ENCODE data around the gene CNST. TPM values are rescaled to one million over a fixed set of nuclear protein-coding genes. Genes with fewer than 3 reads are reported as not detected.

CNST gene
- total RNA-seq, 1 donor from 2014 or later: 25.6 TPM

GRCh38 chr1:246537887-246538286, 28.4 kb upstream of the CNST start:
- no peaks in the 10 kb centered on the region for H3K9me3 ChIP-seq (ENCODE audit: low read depth)
- H3K27me3 ChIP-seq: no peaks in the 10 kb centered on the region
- no peak overlapping the region for H3K27ac ChIP-seq
- H3K4me1 ChIP-seq: peaks cover 7% of the 10 kb centered on the region
- no peaks in the 10 kb centered on the region for H4K20me1 ChIP-seq (ENCODE audit: low read depth)
- no peak for DNase-seq (ENCODE audit: low spot score)
- no peak overlapping the region for H2AFZ ChIP-seq (replicated peaks)
- H3F3A ChIP-seq (ENCODE audit: low read depth): no peaks in the 10 kb centered on the region
- peaks cover 4% of the 10 kb centered on the region for H3K36me3 Mint-ChIP-seq
- no peaks in the 10 kb centered on the region for H3K4me1 Mint-ChIP-seq
- H3K27ac Mint-ChIP-seq: no peak overlapping the region
- no peak overlapping the region for H3K4me3 ChIP-seq
- peaks cover 2% of the 10 kb centered on the region for H3K27me3 Mint-ChIP-seq (ENCODE audit: insufficient read depth, low read depth)
- no peaks in the 10 kb centered on the region for H3K9me3 Mint-ChIP-seq
- no peak overlapping the region for H3K4me2 ChIP-seq
- no peak overlapping the region for H3K9ac ChIP-seq
- H3K79me2 ChIP-seq (ENCODE audit: low read depth): no peaks in the 10 kb centered on the region
- no peak for TF ChIP-seq EZH2phosphoT487 (IDR thresholded peaks at IDR 0.05)
- TF ChIP-seq EZH2 (IDR thresholded peaks at IDR 0.05): no peak
- no peak for TF ChIP-seq CTCF (IDR thresholded peaks at IDR 0.05)
- H3K4me3 Mint-ChIP-seq: no peak overlapping the region
- no peaks in the 10 kb centered on the region for H3K36me3 ChIP-seq

GRCh38 chr1:246540738-246541491, 25.3 kb upstream of the CNST start:
- Histone ChIP-seq H3K4me3 (no peak overlapping the region), H4K20me1 (ENCODE audit: low read depth) (no peaks in the 10 kb centered on the region), H3K4me2 (no peak overlapping the region), H3K36me3 (peaks cover 4% of the 10 kb centered on the region), H3K9ac (no peak overlapping the region), H3F3A (ENCODE audit: low read depth) (no peaks in the 10 kb centered on the region), H3K4me1 (no peaks in the 10 kb centered on the region), H3K9me3 (ENCODE audit: low read depth) (no peaks in the 10 kb centered on the region), H3K27ac (no peak overlapping the region), H2AFZ (replicated peaks) (no peak overlapping the region), H3K79me2 (ENCODE audit: low read depth) (no peaks in the 10 kb centered on the region), H3K27me3 (no peaks in the 10 kb centered on the region)
- no peak for TF ChIP-seq CTCF (IDR thresholded peaks at IDR 0.05)
- no peak for TF ChIP-seq EZH2 (IDR thresholded peaks at IDR 0.05)
- no peak for TF ChIP-seq EZH2phosphoT487 (IDR thresholded peaks at IDR 0.05)
- no peaks in the 10 kb centered on the region for H3K9me3 Mint-ChIP-seq
- H3K4me1 Mint-ChIP-seq: no peaks in the 10 kb centered on the region
- no peak overlapping the region for H3K4me3 Mint-ChIP-seq
- H3K27me3 Mint-ChIP-seq (ENCODE audit: insufficient read depth, low read depth): peaks cover 2% of the 10 kb centered on the region
- no peak for DNase-seq (ENCODE audit: low spot score)
- H3K36me3 Mint-ChIP-seq: peaks cover 13% of the 10 kb centered on the region
- H3K27ac Mint-ChIP-seq: no peak overlapping the region

DNA sequence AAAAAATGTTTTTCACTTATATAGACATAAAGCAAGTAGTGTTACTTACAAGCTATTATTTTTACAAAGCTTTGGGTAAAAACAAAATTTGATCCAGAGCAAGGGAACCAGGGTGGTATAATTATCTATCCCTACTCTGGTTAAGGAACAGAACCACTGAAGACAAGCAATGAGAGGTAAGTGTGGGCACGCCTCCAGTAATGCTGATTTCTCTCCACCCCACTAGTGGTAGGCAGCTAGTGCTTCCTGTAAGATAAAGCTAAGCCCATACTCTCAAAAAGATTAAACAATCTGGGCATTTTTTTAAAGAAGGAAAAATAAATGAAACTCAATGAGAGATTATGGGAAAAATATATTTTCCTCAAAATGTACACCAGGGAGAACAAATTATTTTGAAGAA, 22.3 kb upstream of the CNST start:
- Mint-ChIP-seq H3K4me3 (no peak overlapping the region), H3K36me3 (peaks cover 13% of the 10 kb centered on the region), H3K4me1 (no peaks in the 10 kb centered on the region), H3K27me3 (ENCODE audit: insufficient read depth, low read depth) (no peaks in the 10 kb centered on the region), H3K27ac (no peak overlapping the region), H3K9me3 (no peaks in the 10 kb centered on the region)
- no peaks in the 10 kb centered on the region for H4K20me1 ChIP-seq (ENCODE audit: low read depth)
- H3F3A ChIP-seq (ENCODE audit: low read depth): no peaks in the 10 kb centered on the region
- no peak for TF ChIP-seq EZH2phosphoT487 (IDR thresholded peaks at IDR 0.05)
- TF ChIP-seq CTCF (IDR thresholded peaks at IDR 0.05): no peak
- TF ChIP-seq EZH2 (IDR thresholded peaks at IDR 0.05): no peak
- no peak overlapping the region for H2AFZ ChIP-seq (replicated peaks)
- H3K27me3 ChIP-seq: no peaks in the 10 kb centered on the region
- H3K9ac ChIP-seq: no peak overlapping the region
- no peaks in the 10 kb centered on the region for H3K4me1 ChIP-seq
- H3K27ac ChIP-seq: no peak overlapping the region
- no peak overlapping the region for H3K4me2 ChIP-seq
- no peaks in the 10 kb centered on the region for H3K9me3 ChIP-seq (ENCODE audit: low read depth)
- peaks cover 18% of the 10 kb centered on the region for H3K36me3 ChIP-seq
- no peaks in the 10 kb centered on the region for H3K79me2 ChIP-seq (ENCODE audit: low read depth)
- no peak for DNase-seq (ENCODE audit: low spot score)
- H3K4me3 ChIP-seq: no peak overlapping the region

All from neural progenitor cell (in vitro differentiated cells).